ENCODE measurements around the gene KIAA1614. TPM values are rescaled to one million over a fixed set of nuclear protein-coding genes. Genes with fewer than 3 reads are reported as not detected.

KIAA1614 gene
- total and polyA plus RNA-seq, 10 of the 15 experiments (the other 5 are each of a cell fraction or from before 2014, with no cell fraction given) = 0.03 to 1.0 (median 0.26) TPM; not detected in 1

DNA sequence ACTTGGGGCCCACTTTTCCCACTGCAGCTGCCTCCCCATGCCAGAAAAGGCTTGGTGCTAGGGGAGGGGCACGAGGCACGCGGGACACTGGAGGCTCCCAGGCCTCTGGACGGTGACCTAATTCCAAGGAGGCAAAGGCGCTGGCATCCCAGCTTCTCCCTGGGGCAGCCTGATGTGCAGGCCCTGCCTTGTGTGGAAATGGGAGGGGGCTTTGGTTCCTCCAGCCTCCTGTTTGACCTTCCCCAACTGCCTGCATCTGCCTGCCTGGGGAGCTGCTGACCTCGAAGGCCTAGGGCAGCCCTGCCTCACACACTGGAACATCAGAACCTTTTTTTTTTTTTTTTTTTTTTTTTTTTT lies 39.9 kb downstream of the KIAA1614 start:
- H3K4me2 ChIP-seq (ENCODE audit: control insufficient read depth, insufficient read depth) = no peak overlapping the region
- BruUV-seq (replicated peaks) = no TSS peak
- H3K27ac ChIP-seq (ENCODE audit: control insufficient read depth, insufficient read depth) = no peak overlapping the region
- CTCF ChIA-PET = interaction anchor here (1.2 kb wide), 2 partner anchors 32 to 71 kb away, joined by 3 to 4 read pairs; no protein-coding TSS in a partner anchor
- no peaks in the 10 kb centered on the region for H3K79me2 ChIP-seq (ENCODE audit: control insufficient read depth, insufficient read depth, low read length)
- no peak overlapping the region for H3K9ac ChIP-seq (ENCODE audit: control insufficient read depth, insufficient read depth, low read length)
- intact Hi-C loops (cut with micrococcal nuclease; ENCODE audit: unreplicated experiment) (no loop called here), in situ Hi-C loops (cut with MboI) (no loop called here)
- peaks cover 4 to 5% of the 10 kb centered on the region in 2 experiments; a peak in 3 of 4 replicates for H3K36me3 ChIP-seq (ENCODE audit: control insufficient read depth in 2 of 2, insufficient read depth in 2 of 2, low read length in 1 of 2)
- ATAC-seq = no peak
- peaks cover 6% of the 10 kb centered on the region for H3K4me1 ChIP-seq (ENCODE audit: control insufficient read depth, insufficient read depth, low read length)
- WGBS (ENCODE audit: insufficient coverage, insufficient replicate concordance, low lambda C conversion rate, missing lambda C conversion rate) = 100% methylated on average over 6 of the region's 6 CpGs
- no peak overlapping the region for H2AFZ ChIP-seq (ENCODE audit: control insufficient read depth, low read depth, low read length)
- POLR2A ChIA-PET = interaction anchor here (0.6 kb wide), 1 partner anchor 138 kb away, joined by 3 read pairs; no protein-coding TSS in a partner anchor
- H3K4me3 ChIP-seq = no peak overlapping the region
- no peak for FAIRE-seq
- H3K9me3 ChIP-seq (replicated peaks; ENCODE audit: control insufficient read depth, insufficient read depth, low read length) = peaks cover 2% of the 10 kb centered on the region; the same call in 1 of the 3 replicates
- DNase-seq (ENCODE audit: low read depth, low spot score) = no peak
- RAD21 ChIA-PET (ENCODE audit: unreplicated experiment) = interaction anchor here (0.7 to 1.2 kb wide), 3 partner anchors 8 to 189 kb away, joined by 3 to 5 read pairs (median 4); no protein-coding TSS in a partner anchor
- SMC1A ChIA-PET (ENCODE audit: uncharacterized antibody, unreplicated experiment) = interaction anchor here (1.2 to 1.4 kb wide), 3 partner anchors 32 to 71 kb away, joined by 3 to 4 read pairs (median 3); partner anchors contain the start of gene KIAA1614
- H4K20me1 ChIP-seq (ENCODE audit: control insufficient read depth, insufficient read depth) = no peaks in the 10 kb centered on the region
- H3K27me3 ChIP-seq (replicated peaks in 1 of 2; ENCODE audit: control insufficient read depth in 2 of 2, insufficient read depth in 2 of 2, low read length in 1 of 2) = no peaks in the 10 kb centered on the region
- TF ChIP-seq SREBF2 (IDR thresholded peaks at IDR 0.05; ENCODE audit: low read length) (no peak), TCF12 (IDR thresholded peaks at IDR 0.05; ENCODE audit: low read depth, low read length) (no peak), KDM1A (IDR thresholded peaks at IDR 0.05; ENCODE audit: borderline replicate concordance) (no peak), JUND (IDR thresholded peaks at IDR 0.05; ENCODE audit: low read depth, low read length) (no peak), ZNF274 (IDR thresholded peaks at IDR 0.05; ENCODE audit: insufficient read depth, insufficient read length) (no peak), ZNF622 (IDR thresholded peaks at IDR 0.05) (no peak), RBBP5 (conservative IDR thresholded peaks at IDR 0.05) (no peak), MXI1 (IDR thresholded peaks at IDR 0.05; ENCODE audit: low read depth, low read length) (no peak), IKZF2 (IDR thresholded peaks at IDR 0.05) (no peak), CREB1 (IDR thresholded peaks at IDR 0.05; ENCODE audit: low read depth) (no peak), YY1 (IDR thresholded peaks at IDR 0.05; ENCODE audit: low read depth, low read length) (no peak), FOS (IDR thresholded peaks at IDR 0.05; ENCODE audit: borderline replicate concordance, extremely low read depth, insufficient read length) (no peak)
- TF ChIP-seq, protein P1, sequence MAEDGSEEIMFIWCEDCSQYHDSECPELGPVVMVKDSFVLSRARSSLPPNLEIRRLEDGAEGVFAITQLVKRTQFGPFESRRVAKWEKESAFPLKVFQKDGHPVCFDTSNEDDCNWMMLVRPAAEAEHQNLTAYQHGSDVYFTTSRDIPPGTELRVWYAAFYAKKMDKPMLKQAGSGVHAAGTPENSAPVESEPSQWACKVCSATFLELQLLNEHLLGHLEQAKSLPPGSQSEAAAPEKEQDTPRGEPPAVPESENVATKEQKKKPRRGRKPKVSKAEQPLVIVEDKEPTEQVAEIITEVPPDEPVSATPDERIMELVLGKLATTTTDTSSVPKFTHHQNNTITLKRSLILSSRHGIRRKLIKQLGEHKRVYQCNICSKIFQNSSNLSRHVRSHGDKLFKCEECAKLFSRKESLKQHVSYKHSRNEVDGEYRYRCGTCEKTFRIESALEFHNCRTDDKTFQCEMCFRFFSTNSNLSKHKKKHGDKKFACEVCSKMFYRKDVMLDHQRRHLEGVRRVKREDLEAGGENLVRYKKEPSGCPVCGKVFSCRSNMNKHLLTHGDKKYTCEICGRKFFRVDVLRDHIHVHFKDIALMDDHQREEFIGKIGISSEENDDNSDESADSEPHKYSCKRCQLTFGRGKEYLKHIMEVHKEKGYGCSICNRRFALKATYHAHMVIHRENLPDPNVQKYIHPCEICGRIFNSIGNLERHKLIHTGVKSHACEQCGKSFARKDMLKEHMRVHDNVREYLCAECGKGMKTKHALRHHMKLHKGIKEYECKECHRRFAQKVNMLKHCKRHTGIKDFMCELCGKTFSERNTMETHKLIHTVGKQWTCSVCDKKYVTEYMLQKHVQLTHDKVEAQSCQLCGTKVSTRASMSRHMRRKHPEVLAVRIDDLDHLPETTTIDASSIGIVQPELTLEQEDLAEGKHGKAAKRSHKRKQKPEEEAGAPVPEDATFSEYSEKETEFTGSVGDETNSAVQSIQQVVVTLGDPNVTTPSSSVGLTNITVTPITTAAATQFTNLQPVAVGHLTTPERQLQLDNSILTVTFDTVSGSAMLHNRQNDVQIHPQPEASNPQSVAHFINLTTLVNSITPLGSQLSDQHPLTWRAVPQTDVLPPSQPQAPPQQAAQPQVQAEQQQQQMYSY (CRISPR knock-in tag; IDR thresholded peaks at IDR 0.05) = no peak
- TF ChIP-seq, protein P2, sequence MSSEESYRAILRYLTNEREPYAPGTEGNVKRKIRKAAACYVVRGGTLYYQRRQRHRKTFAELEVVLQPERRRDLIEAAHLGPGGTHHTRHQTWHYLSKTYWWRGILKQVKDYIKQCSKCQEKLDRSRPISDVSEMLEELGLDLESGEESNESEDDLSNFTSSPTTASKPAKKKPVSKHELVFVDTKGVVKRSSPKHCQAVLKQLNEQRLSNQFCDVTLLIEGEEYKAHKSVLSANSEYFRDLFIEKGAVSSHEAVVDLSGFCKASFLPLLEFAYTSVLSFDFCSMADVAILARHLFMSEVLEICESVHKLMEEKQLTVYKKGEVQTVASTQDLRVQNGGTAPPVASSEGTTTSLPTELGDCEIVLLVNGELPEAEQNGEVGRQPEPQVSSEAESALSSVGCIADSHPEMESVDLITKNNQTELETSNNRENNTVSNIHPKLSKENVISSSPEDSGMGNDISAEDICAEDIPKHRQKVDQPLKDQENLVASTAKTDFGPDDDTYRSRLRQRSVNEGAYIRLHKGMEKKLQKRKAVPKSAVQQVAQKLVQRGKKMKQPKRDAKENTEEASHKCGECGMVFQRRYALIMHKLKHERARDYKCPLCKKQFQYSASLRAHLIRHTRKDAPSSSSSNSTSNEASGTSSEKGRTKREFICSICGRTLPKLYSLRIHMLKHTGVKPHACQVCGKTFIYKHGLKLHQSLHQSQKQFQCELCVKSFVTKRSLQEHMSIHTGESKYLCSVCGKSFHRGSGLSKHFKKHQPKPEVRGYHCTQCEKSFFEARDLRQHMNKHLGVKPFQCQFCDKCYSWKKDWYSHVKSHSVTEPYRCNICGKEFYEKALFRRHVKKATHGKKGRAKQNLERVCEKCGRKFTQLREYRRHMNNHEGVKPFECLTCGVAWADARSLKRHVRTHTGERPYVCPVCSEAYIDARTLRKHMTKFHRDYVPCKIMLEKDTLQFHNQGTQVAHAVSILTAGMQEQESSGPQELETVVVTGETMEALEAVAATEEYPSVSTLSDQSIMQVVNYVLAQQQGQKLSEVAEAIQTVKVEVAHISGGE (CRISPR knock-in tag; IDR thresholded peaks at IDR 0.05) = no peak
- TF ChIP-seq, protein P3, sequence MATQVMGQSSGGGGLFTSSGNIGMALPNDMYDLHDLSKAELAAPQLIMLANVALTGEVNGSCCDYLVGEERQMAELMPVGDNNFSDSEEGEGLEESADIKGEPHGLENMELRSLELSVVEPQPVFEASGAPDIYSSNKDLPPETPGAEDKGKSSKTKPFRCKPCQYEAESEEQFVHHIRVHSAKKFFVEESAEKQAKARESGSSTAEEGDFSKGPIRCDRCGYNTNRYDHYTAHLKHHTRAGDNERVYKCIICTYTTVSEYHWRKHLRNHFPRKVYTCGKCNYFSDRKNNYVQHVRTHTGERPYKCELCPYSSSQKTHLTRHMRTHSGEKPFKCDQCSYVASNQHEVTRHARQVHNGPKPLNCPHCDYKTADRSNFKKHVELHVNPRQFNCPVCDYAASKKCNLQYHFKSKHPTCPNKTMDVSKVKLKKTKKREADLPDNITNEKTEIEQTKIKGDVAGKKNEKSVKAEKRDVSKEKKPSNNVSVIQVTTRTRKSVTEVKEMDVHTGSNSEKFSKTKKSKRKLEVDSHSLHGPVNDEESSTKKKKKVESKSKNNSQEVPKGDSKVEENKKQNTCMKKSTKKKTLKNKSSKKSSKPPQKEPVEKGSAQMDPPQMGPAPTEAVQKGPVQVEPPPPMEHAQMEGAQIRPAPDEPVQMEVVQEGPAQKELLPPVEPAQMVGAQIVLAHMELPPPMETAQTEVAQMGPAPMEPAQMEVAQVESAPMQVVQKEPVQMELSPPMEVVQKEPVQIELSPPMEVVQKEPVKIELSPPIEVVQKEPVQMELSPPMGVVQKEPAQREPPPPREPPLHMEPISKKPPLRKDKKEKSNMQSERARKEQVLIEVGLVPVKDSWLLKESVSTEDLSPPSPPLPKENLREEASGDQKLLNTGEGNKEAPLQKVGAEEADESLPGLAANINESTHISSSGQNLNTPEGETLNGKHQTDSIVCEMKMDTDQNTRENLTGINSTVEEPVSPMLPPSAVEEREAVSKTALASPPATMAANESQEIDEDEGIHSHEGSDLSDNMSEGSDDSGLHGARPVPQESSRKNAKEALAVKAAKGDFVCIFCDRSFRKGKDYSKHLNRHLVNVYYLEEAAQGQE (IDR thresholded peaks at IDR 0.05; ENCODE audit: low read depth, low read length) = no peak

Data from GM12878 (cell line).